SH-SY5Y (cell line): ENCODE results near the gene SMTN.

Experiments used
- GATA2 ChIP-seq: IDR thresholded peaks from 2 replicates; pipeline ENCODE4 v1.6.1; 2011; ENCODE audit warnings: mild to moderate bottlenecking, low read depth, low read length
- GATA3 ChIP-seq: IDR thresholded peaks from 2 replicates; pipeline ENCODE4 v1.6.1; 2011; ENCODE audit warnings: low read depth, mild to moderate bottlenecking, low read length, moderate library complexity

SMTN gene

DNA sequence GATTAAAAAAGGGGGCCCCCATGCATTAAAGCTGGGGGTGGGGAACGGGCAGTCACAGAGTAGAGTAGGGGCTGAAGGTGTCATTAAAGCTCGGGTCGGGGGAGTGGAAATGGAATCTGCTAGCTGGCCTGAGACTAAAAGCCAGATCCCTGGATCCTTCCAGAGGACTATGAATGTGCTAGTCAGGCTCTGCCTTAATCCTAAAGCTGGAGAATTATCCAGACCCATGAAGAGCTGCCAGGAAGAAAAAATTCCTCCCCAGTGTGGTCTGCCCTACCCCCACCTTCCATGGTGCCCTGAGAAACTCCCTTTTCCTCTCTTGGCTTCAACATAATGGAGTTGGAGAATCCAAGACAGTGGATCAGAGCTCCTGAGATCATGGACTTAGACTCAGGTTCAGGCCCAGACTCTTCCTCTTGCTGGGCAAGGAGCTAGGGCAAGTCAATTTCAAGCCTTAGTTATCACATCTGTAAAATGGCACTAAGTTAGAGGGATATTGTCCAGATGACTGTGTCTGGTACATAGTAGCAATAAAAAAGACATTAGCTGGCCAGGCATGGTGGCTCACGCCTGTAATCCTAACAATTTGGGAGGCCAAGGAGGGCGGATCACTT, 24.0 kb upstream of the SMTN start:
- no peak for TF ChIP-seq GATA3
- TF ChIP-seq GATA2: no peak

DNA sequence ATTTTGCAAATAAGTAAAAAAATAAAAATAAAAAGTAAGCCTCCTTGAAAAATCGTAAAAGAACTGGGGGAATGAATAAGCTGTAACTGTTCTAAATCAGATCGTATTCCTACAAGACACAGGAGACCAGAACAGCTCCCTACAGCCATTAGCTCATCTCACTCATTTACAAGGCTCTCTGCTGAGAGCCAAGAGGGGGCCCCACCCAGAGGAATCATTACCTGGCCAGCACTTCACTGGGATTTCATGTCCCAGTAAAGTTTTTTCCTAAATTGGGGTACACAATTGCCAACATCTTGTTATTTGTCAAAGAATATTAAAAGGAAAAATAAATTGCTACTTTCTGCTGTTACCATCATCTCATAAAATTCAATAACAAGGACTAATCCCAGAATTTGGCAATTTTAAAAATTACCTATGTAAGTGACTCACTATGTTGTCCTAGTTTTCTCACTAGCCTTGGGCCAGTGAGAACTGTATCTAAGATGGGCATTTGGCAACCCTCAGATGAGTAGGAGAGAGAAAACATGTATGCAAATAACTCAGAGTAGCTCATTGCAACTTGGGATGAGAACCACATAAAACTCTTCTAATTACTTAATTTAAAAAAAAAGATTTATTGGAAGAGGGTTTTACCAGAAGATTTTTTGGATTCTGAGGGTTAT, 18.4 kb upstream of the SMTN start:
- TF ChIP-seq GATA3: no peak
- TF ChIP-seq GATA2: no peak

DNA sequence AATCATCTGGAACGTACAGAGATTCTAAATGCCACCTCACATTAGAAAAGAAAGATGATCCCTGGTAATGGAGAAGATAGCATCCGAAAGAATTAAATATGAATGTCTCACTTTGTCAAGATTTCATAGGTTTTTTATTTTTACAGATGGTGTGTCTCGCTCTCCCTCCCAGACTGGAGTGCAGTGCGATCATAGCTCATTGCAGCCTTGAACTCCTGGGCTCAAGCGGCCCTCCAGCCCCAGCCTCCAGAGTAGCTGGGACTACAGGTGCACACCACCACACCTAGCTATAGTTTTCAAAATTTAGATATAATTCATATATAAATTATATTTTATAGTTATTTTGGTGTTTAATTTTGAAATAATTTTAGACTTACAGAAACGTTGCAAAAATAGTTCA, 16.7 kb upstream of the SMTN start:
- TF ChIP-seq GATA3: no peak
- TF ChIP-seq GATA2: no peak

DNA sequence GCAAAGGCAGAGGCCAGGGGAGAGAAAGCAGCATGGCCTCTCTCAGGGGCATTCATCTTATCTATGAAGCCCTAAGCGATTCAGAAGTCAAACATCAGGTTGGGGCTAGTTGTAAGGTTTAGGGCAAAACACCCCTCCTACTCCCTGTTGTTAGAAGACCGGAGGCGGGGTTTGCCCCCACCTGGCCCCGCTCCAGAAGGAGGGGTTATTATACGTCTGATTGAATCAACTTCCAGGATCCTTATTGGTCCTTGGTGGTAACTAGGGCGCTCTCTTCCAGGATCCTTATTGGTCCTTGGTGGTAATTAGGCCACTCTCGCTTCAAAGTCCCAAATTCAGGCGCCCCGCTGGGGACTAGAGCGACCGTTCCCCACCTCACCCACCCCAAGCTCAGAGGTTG, 12.1 kb upstream of the SMTN start:
- TF ChIP-seq GATA3 (no peak), GATA2 (no peak)

DNA sequence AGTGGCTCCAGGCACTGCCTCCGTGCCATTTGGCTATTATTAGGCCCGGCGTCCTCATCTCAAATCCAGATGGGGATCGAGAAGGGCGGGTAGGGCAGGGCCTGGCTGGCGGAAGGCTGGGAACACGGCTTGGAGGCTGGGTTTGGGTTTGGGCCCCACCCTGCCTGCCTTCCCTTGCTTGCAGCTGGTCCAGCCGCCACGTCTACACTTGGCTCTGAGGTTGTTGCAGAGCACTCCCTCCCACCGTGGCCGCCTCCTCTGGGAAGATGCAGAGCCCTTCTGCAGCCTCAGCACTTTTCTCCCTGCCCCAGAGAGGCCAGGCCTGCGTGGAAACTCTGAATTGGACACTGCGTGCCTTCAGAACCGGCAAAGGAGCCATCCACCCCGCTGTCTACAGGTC, 5.2 kb upstream of the SMTN start:
- TF ChIP-seq GATA2: no peak
- no peak for TF ChIP-seq GATA3

DNA sequence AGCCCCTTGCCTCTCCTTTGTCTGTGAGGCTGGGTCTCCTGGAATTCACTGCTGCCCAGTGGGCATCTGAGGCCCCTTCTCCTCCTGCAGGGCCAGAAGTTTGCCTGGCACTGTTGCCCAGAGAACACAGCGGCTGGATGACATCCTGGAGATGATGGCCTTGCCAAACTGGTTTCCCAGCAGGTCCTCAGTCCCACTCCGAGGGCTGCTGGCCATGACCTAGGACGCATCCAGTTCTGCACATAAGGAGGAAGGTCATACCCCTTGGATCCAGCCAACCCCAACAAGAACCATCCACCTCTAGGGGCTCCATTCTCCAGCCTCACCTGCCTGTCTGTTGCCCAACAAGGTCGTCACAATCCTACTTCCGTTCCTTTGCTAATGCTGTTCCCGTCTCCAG, 3.4 kb upstream of the SMTN start:
- TF ChIP-seq GATA3: no peak

DNA sequence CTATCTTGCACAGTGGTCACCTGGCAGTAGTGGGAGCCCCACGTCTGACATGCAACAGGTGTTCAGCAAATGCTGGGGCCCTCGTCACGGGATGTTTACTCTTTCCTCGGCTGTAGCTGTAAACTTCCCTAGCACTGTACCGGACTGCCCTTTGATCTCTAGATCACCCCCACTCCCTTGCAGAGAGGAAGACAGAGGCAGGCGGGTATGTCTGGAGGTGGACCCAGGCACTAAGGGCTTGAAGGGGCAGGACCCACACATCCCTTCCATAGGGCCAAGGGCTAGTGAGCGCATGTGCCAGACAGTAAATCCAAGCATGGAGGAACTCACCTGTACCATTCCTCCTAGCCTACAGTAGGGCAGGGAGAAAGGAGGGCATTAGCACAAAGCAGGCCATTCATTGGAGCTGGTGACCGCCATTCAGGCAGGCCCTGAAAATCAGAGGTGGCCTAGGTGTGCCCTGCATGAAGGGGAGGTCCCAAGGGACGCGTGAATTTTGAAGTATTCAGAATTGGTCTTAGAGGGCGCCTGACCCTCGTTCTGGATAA, 1.9 kb upstream of the SMTN start:
- TF ChIP-seq GATA2 (no peak), GATA3 (no peak)

DNA sequence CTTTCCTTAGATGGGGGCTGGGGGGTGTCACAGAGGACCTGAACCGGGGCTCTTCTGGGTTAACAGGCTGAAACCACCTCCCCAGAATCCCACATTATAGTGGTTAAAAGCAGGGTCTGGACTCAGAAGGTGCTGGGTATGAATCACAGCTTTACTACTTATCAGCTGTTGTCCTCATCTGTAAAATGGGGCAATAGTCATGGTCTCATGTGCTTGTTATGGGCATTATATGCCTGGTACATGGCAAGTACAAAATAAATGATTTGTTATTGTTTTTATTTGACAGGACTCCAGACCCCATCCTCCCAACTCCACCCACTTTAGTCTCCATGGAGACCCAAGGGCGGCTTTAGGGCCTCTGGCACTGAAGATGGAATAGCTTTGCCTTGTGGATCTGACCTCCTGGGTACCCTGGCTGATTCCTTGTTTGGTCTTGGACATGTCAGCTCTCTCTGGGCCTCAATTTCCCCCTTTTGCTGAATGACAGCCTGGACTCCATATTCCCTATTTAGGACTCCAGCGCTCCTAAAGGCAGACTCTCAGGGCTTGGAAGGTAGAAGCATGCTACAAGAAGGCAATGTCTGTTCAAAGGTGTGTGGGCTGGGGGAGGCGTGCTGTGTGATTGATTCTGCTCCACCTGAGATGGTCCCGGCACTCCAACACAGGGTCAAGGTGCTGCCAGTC, 812 bp upstream of the SMTN start:
- no peak for TF ChIP-seq GATA2
- no peak for TF ChIP-seq GATA3

DNA sequence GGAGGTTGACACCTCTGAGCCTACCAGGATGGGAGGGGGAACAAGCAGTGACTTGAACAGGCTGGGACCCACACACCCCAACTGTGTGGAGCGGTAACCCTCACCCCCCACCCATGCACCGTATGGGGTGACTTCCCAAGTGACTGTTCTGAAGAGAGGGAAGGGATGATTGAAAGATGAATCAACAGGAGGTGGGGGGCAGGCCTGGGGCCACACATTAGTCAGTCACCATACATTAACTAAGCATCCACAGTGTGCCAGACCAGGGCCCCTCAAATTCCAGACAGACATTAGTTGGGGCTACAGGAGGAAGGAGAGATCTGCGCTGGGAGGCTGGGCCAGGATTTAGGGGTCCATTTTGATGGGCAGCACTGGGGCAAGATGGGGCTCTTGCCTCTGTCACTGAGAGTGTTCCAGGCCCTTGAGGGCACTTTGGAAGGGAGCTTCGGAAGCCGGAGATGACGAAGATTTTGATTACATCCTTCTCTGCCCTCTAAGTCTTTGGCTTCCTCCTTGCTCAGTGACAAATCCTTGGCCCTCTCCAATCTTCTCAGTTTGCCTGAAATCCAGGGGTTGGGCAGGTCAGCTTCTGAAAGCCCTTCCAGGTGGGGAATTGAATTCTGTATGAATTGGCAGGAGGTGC, 966 bp downstream of the SMTN start:
- TF ChIP-seq GATA2 (no peak), GATA3 (no peak)

DNA sequence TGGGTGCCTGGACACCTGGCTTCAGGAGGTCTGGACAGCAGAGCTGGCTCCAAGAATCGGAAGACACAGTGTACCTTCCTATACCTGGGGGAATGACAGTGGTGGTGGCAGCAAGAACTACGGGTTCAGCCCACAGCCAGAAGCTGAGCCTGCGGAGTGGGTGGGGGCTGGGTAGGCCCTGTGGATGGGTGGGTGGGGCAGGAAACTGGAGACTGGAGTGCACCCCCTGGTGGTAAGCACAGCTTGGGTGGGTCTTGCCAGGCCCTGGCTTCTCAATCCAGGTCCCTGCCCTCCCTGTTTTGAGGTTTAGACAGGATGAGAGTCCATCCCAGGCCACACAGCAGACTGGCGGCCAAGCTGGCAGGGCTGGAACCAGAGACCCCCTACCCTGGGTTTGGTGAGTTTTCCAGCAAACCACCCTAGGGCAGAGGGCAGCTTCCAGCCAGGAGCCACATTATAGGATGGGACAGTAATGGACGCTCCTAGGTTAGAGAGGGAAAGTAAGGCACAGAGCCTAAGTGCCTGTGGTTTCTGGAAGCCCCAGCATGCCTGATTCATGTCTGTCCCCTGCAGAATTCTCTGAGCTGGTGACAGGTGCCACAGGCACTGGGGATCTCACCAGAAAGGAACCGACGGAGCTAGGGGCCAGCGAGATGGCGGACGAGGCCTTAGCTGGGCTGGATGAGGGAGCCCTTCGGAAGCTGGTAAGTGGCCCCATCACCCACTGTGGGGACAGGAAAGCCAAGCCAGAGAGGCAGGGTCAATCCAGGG, 1.7 kb downstream of the SMTN start:
- no peak for TF ChIP-seq GATA2
- TF ChIP-seq GATA3: no peak

DNA sequence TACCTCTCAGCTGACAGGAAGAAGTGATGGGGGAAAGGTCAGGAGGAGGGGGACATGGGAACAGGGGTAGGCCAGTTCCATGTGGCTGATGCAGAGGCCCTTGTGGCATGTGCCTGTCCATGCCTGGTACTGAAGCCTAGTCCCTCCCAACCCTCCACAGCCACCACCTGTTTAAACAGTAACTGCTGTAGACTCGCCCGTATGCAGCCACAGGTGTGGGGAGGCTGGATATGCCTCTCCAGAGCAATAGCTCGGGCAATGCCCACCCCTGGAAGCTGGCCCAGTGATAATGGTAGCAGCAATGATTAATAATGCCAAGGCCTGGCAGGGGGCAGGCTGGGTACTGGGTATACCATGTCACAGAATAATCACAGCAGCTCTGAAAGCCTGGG, 2.3 kb downstream of the SMTN start:
- no peak for TF ChIP-seq GATA2
- no peak for TF ChIP-seq GATA3

DNA sequence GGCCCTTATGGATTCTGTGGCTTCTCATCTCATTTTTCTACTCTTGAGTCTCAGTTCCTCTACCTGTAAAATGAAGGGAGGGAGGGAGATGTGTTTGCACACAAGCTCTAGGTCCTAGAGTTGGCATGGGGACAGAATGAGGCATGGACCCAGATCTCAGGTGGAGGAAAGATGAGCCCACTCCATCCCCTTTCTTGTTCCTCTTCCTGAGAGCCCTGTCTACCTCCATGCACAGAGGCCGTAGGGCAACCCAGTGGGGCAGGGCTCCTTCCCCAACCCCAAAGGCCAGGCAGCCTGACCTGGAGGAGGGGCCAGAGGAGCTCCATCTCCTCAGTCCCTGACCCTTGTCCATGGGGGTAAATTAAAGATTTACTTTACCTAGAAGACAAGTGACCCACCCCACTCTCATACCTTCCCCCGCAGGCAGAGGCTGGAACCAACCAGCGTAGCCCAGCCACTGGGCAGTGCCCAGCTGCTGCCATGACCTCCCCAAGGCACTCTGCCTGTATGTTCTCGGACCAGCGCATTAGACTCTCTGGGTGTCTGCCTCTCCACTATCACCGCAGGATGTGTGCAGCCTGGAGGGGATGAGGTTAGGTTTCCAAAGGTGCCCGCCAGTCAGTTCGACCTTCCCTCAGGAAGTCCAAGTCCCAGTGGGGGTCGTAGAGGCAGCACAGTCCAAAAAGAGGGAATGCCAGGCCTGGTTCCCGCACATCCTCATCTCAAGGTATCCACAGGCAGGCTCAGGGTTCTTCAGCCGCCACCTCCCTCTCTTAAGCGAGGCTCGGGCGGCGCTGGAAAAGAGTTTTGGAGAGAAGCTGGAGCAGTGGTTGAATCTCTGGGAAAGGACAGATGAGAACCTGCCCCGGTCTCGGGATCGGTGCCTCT, 3.0 kb downstream of the SMTN start:
- TF ChIP-seq GATA2: no peak

DNA sequence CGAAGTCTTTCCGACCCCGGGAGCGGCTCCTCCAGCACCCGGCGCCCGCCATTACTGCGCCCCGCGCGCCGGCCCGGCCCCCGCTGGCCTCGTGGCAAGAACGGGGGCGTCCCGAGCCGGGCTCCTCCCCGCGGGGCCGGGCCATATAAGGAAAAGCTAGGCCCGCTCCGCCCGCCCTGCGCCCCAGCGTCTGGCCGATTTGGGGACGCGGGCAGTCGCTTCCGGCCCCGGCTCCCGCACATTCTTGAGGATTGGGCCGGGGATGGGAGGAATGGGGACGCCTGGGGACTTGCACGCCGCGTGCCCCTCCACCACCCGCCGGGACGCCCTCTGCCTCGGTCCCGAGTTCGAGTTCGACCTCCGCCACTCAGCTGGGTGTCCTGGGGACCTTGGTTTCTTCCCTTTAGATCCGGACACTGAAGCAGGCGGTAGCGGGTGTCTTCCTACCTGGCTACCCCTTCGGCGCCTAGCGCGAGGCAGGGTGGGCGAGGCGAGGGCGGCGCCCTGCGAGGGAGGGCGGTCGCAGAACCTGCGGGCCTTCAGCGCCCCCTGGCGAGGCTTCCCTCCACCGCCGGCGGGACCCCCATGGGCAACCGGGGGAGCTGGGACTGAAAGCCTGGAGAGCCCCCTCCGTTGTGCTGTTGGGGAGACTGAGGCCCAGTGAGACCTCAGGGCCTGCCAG, 3.8 kb downstream of the SMTN start:
- no peak for TF ChIP-seq GATA3
- no peak for TF ChIP-seq GATA2

DNA sequence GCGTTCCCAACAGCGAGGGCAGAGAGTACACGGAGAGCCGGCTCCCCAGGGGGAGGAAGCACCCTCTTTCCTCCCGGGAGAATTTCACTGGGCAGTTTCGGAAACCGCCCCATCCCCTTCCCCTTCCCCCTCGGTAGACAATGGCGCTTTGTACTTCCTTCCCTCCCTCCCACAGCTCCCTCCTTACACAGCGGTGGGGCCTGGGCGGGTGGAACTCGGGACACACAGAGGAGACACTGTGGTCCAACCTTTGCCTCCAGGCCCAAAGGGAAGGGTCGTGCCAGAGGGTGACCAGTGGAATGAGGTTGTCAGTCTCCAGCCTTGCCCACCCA, 4.3 kb downstream of the SMTN start:
- TF ChIP-seq GATA2 (no peak), GATA3 (no peak)
